ENCODE results near the gene TMEM47. TPM values are rescaled to one million over a fixed set of nuclear protein-coding genes. Genes with fewer than 3 reads are reported as not detected.

TMEM47 gene
- total RNA-seq, 1 donor from 2014 or later: 24.5 TPM

- no peak for DNase-seq (ENCODE audit: low spot score)
Observed at GRCh38 chrX:34586346-34586911, 70.7 kb downstream of the TMEM47 start.

GRCh38 chrX:34585561-34585960, 71.5 kb downstream of the TMEM47 start:
- DNase-seq (ENCODE audit: low spot score): no peak

GRCh38 chrX:34584781-34585180, 72.3 kb downstream of the TMEM47 start:
- no peak for DNase-seq (ENCODE audit: low spot score)

GRCh38 chrX:34580069-34580468, 77.0 kb downstream of the TMEM47 start:
- no peak for DNase-seq (ENCODE audit: low spot score)

- no peak for DNase-seq (ENCODE audit: low spot score)
Observed at GRCh38 chrX:34578237-34578636, 78.8 kb downstream of the TMEM47 start.
